HG03442 (cell line): ENCODE data around the gene E2F7.

ENCODE experiments used
- ATAC-seq: cut with Tn5 transposase; IDR thresholded peaks from one replicate; pipeline ENCODE4 v1.9.1; 2021; ENCODE audit warnings: mild to moderate bottlenecking, moderate library complexity; ENCODE audit not compliant: unreplicated experiment

The E2F7 gene

GRCh38 chr12:77064896-77065360, 441 bp downstream of the E2F7 start:
- peak; percentile 2 for ATAC-seq

GRCh38 chr12:77062846-77063461, 2.4 kb downstream of the E2F7 start:
- ATAC-seq, result peak; percentile 40

DNA sequence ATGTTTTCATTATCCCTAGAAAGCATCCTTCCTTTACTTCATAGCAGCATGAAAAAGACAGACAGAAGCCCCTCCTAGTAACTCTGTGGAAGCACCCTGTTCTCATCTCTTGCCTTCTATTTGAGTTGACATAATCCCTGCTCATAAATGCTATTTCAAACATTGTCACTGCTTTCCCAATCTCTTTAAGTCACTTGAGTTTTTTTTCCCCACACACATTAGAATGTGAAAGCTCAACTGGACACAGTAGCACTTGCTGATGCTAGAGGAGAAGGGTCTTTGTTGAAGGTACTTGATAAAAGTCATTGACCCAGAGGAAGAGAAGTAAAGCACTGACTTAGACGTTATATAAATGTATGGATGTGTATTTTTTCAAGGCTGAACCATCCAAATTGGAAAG, 3.0 kb downstream of the E2F7 start:
- no peak for ATAC-seq

DNA sequence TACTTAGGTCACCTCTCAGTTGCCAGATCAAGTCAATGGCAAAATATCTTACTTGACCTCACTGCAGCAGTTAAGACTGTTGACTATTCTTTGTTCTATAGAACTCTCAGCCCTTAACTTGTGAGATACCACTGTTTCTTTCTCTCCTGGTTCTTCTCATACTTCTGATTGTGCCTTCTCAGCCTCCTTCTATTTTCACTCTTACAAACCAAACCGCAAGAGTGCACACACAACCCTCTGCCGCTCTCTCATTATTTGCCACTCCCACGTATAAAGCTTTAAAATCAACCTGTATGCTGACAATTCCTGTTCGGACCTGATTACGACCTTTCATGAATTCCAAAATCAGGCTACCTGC, 4.5 kb downstream of the E2F7 start:
- peak; percentile 35 for ATAC-seq

- ATAC-seq, result peak; percentile 65
Observed at GRCh38 chr12:77060136-77060882, 5.1 kb downstream of the E2F7 start.

DNA sequence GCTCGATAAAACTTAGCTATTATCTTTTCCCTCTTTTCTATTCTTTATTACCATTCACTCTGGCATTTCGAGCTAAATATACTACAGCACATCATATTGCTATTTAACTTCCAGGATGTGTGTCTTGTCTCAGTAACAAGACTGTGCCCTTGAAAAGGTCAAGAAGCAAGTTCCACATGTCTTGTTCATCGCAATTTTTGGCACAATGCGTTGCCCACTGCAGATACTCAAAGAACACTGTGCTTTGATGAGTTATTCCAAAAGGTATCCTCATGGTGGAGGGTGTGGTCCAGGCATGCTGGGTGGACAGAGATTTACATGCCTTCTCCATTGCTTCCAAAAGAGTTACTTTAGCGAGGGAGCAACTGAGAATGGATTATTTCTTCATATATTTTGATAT, 6.6 kb downstream of the E2F7 start:
- ATAC-seq, result no peak

DNA sequence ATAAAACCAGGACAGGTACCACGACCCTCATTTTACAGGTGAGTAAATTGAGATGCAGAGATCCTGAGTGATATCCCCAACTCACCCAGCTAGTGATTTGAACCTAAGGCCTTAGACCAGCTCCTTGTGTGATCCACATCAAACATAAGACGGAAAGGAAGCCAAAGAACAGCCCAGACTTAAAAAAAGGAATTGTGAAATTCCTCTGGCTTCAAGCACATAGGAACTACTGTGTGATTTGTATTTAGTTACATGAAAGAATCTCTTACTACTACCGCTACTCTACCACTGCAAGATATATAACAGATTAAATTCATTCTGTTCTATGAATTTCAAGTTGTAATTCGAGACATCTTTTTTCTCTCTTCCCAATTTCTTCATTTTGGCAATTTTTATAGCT, 10.5 kb downstream of the E2F7 start:
- no peak for ATAC-seq

DNA sequence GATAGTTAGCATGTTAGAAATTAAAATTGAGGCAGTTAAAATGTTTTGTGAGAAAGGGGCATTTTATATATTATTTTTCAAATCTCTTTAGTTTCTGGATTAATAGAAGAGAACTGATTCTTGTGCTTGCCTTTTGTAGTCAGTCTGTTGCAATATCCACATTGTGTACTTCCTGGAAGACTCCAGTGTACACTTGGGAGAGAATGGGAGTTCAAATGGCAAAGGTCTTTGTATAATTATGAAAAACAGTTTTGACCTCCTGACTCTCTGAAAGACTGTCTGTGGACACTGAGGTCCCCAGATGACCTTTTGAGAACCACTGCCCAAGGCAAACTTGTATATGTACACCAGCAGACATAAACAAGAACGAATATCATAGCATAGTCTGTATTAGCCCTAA, 12.1 kb downstream of the E2F7 start:
- ATAC-seq, result no peak

GRCh38 chr12:77049767-77050353, 15.5 kb downstream of the E2F7 start:
- peak; percentile 93 for ATAC-seq

DNA sequence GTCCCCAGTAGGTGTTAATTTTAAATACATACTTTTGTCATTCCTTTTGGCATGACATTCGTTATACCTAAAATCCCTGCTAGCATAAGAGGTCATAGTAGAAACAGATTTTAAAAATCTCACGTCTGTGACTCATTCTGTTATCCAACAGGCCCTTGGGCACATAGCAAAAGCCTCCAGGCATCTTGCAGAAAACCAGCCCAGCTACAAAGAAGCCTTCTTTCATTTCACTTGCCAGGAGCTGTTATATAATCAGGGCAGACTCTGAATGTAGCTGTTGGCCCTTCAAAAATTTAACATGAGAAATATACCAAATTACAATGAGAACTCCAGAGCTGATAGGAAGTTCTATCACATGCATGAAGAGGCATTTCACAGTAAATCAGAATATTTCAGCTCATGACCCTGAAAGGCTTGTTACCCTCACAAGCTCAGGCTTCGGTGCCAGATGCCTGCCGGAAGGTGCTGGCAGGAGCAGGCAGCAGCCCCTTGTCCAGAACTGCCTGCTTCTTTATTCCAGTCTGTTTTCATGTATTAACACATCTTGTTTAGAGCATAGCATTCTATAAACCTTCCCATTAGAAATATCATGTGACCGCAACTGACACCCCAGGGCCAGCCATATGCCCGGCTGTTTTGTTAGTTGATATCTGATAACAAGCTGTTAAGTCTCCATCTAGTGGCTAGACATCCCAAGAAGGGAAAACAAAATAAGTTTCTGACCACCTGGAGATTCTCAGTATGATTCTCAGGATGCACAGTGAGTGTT, 17.8 kb downstream of the E2F7 start:
- ATAC-seq, result no peak

DNA sequence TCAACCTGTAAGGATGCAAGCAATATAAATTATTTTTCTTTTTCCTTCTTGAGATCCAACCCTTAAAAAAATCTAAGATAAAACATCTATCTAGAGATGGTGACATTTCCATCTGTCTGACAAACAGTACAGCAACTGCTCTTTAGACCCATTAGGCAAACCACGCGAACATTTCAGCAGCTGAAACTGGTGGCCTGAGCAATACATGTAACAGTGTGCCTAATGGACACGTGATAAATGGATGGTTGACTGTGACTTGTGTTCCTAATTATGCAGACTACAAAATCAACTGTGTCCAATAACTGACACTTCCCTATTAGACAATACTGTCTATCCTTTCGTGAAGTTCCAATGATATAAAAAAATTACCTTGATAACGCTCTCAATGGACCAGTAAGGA, 18.9 kb downstream of the E2F7 start:
- ATAC-seq, result no peak

DNA sequence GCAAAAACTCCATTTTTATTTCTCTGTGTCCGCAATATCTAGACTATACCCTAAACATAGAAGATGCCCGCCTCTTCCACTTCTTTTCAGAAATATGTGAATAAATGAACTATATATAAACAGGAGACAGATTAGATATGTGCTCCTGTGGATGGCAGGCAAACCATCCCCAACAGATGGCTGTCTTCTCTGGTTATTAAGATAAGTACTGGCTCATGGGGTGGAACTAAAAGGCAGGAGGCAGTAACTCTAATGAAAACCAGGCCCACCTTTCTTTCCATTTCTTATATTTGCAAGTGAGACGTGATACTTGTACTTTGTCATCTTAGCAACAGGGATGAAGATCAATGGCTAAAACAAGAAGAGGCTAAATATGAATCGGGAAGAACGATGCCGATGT, 20.2 kb downstream of the E2F7 start:
- no peak for ATAC-seq

DNA sequence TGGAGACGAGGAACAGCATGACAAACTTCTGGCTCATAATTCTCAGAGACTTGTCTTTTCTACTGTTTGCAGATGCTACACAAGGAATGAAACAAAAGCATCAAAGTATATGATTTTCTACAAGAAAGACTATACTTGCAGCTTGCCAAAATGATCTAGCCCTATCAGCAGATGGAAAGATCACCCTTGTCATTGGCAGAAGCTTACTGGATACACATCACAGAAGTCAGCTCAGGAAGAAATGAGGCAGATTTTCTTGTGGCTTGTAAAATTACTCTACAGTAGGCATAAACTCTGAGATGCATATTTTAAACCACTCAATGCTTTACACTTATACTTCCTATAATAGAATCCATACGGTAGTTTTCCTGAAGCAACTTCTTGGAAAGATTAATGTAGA, 20.6 kb downstream of the E2F7 start:
- ATAC-seq, result no peak

GRCh38 chr12:77042833-77043232, 22.5 kb downstream of the E2F7 start:
- ATAC-seq, result peak; percentile 65

GRCh38 chr12:77040231-77040630, 25.1 kb downstream of the E2F7 start:
- ATAC-seq, result no peak

GRCh38 chr12:77035226-77035625, 30.1 kb downstream of the E2F7 start:
- ATAC-seq, result no peak

GRCh38 chr12:77033658-77034536, 31.5 kb downstream of the E2F7 start:
- no peak for ATAC-seq

GRCh38 chr12:77032406-77032805, 33.0 kb downstream of the E2F7 start:
- no peak for ATAC-seq

- no peak for ATAC-seq
Observed at GRCh38 chr12:77031745-77032144, 33.6 kb downstream of the E2F7 start.

GRCh38 chr12:77025782-77026314, 39.5 kb downstream of the E2F7 start:
- ATAC-seq, result no peak
